Measurements from ENCODE around the gene CAPN10.

GRCh38 chr2:240648155-240648649, 61.7 kb downstream of the CAPN10 start:
- no peak for TF ChIP-seq CTCF (IDR thresholded peaks at IDR 0.05; ENCODE audit: extremely low read depth in 1 of 2, insufficient read depth in 1 of 2, low read depth in 1 of 2, low read length in 2 of 2)
- no peak for TF ChIP-seq POLR2A (IDR thresholded peaks at IDR 0.05; ENCODE audit: low read depth, low read length)

Measured in endothelial cell of umbilical vein (primary cell).